ENCODE results near the gene ZNF540. TPM values are rescaled to one million over a fixed set of nuclear protein-coding genes. Genes with fewer than 3 reads are reported as not detected.

ZNF540 gene
- 0.05 to 0.15 TPM (median 0.09 TPM) in 4 of 5 replicates, not detected in the other for total RNA-seq (2022; extraction: Qiagen RNA extraction)

GRCh38 chr19:37594304-37594981 lies at the start of gene ZNF540, which contains the start of gene ZNF571:
Gene ZNF540 (plus strand): TSS chr19:37594876. CDS start chr19:37598448, 3,572 bp downstream.
Gene ZNF571 (minus strand): TSS chr19:37594792. CDS start chr19:37586676, 8,116 bp downstream.

GRCh38 chr19:37655301-37655688 lies 60.6 kb downstream of the ZNF540 start, which contains the start of gene ZFP30:
Gene ZFP30 (minus strand): TSS chr19:37655465. CDS start chr19:37647822, 7,643 bp downstream.

Other genes with a start within 250 kb of the ZNF540 start
- 2.6 to 3.7 TPM (median 3.1 TPM) in 5 replicates for gene ZNF527, start 223.8 kb upstream of the ZNF540 start, total RNA-seq (2022; extraction: Qiagen RNA extraction)
- gene ZNF569, start 127.4 kb upstream of the ZNF540 start, total RNA-seq (2022; extraction: Qiagen RNA extraction) = 3.7 to 6.1 TPM (median 4.6 TPM) in 5 replicates
- gene ZNF570, start 125.5 kb upstream of the ZNF540 start, total RNA-seq (2022; extraction: Qiagen RNA extraction) = 2.0 to 4.7 TPM (median 3.2 TPM) in 5 replicates
- gene ZNF793, start 87.9 kb upstream of the ZNF540 start, total RNA-seq (2022; extraction: Qiagen RNA extraction) = 0.01 to 0.08 TPM (median 0.03 TPM) in 5 replicates
- gene ZNF571, start 84 bp upstream of the ZNF540 start, total RNA-seq (2022; extraction: Qiagen RNA extraction) = 0.55 to 1.5 TPM (median 0.92 TPM) in 5 replicates
- 5.5 to 11.1 TPM (median 7.1 TPM) in 5 replicates for gene ZFP30, start 60.6 kb downstream of the ZNF540 start, total RNA-seq (2022; extraction: Qiagen RNA extraction)
- 4.4 to 5.0 TPM (median 4.6 TPM) in 5 replicates for gene ZNF607, start 124.9 kb downstream of the ZNF540 start, total RNA-seq (2022; extraction: Qiagen RNA extraction)
- gene ZNF573, start 184.7 kb downstream of the ZNF540 start, total RNA-seq (2022; extraction: Qiagen RNA extraction) = 2.0 to 2.3 TPM (median 2.1 TPM) in 5 replicates

All from A549 treated with AZD2906 at 1 μM for 4 hours (cell line).